Sigmoid colon (tissue), 4 donors: ENCODE measurements around the gene AFF2.

Source experiments
- CTCF ChIP-seq, 4 experiments: fragments of 450-650 bp in 3 of 4; fragments of 200-600 bp in 1 of 4; IDR thresholded peaks; one replicate each; pipeline ENCODE4 v1.5.1; 2016 to 2019; ENCODE audit warnings: antibody characterized with exemption in 4 of 4, mild to moderate bottlenecking in 3 of 4, moderate library complexity in 2 of 4
- EP300 ChIP-seq, 4 donors: sonication (generic); formaldehyde crosslinking; IDR thresholded peaks; one replicate each; pipeline ENCODE4 v1.6.1; 2017; ENCODE audit warnings: antibody characterized with exemption in 4 of 4
- POLR2AphosphoS5 ChIP-seq, 4 donors: sonication (generic); formaldehyde crosslinking; IDR thresholded peaks; one replicate each; pipeline ENCODE4 v1.6.1; 2017; ENCODE audit warnings: antibody characterized with exemption in 4 of 4

- TF ChIP-seq CTCF (IDR thresholded peaks at IDR 0.05) (no peak), EP300 (IDR thresholded peaks at IDR 0.05) (no peak), POLR2AphosphoS5 (IDR thresholded peaks at IDR 0.05) (no peak)
Measured at GRCh38 chrX:148976571-148977400, 476.4 kb downstream of the AFF2 start.
